ENCODE measurements around the gene ADAM17. TPM values are rescaled to one million over a fixed set of nuclear protein-coding genes. Genes with fewer than 3 reads are reported as not detected.
"Not testable (repeated sequence)": the region's sequence is repeated elsewhere in the genome, so short reads cannot be mapped to it uniquely, and the experiment has no call there.

Gene ADAM17
- polyA plus RNA-seq, 1 donor = 21.1 TPM

- WGBS (ENCODE audit: insufficient coverage, low lambda C conversion rate) = no CpG with 5 or more reads among the region's 4 CpGs
- Histone ChIP-seq H3K27me3 (ENCODE audit: control insufficient read depth, insufficient read depth, low read length) (no peaks in the 10 kb centered on the region), H3K4me3 (ENCODE audit: low read length) (no peak overlapping the region), H3K4me1 (ENCODE audit: control insufficient read depth, insufficient read depth, low read length) (no peaks in the 10 kb centered on the region), H3K9me3 (ENCODE audit: control insufficient read depth, low read depth, low read length) (no peaks in the 10 kb centered on the region), H3K36me3 (ENCODE audit: control insufficient read depth, insufficient read depth, low read length) (no peaks in the 10 kb centered on the region), H3K27ac (ENCODE audit: low read length) (no peak overlapping the region)
- DNase-seq = no peak
These were observed 14.8 kb upstream of the ADAM17 start for GRCh38 chr2:9570182-9571060.

- Histone ChIP-seq H3K9me3 (ENCODE audit: control insufficient read depth, low read depth, low read length) (no peaks in the 10 kb centered on the region), H3K36me3 (ENCODE audit: control insufficient read depth, insufficient read depth, low read length) (no peaks in the 10 kb centered on the region), H3K4me1 (ENCODE audit: control insufficient read depth, insufficient read depth, low read length) (no peaks in the 10 kb centered on the region), H3K27ac (ENCODE audit: low read length) (peak overlapping the region; percentile 20), H3K4me3 (ENCODE audit: low read length) (no peak overlapping the region), H3K27me3 (ENCODE audit: control insufficient read depth, insufficient read depth, low read length) (no peaks in the 10 kb centered on the region)
- no CpG with 5 or more reads among the region's 11 CpGs for WGBS (ENCODE audit: insufficient coverage, low lambda C conversion rate)
- peak; percentile 23 to 26 for DNase-seq
These were observed 10.0 kb upstream of the ADAM17 start for GRCh38 chr2:9565436-9566153.

DNA sequence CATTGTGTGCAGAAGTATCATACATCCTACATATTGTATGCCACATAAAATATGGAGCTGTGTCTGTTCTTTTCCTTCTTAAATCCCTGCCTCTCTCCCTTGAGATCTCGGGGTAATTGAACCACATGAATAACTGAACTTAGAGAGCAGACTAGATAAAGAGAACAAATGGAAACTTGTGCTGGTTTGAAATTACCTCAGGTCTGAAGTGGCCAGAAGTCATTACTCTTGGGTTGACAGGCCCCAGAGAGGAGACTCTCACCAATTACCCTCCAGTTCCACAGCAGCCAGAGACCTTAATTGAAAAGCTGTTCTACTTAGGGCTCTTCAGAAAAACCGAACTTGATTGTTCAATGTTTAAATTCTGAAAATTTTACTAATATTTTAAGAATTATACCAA is 5.0 kb upstream of the ADAM17 start:
- no peaks in the 10 kb centered on the region for H3K9me3 ChIP-seq (ENCODE audit: control insufficient read depth, low read depth, low read length)
- no CpG with 5 or more reads among the region's 2 CpGs for WGBS (ENCODE audit: insufficient coverage, low lambda C conversion rate)
- H3K4me3 ChIP-seq (ENCODE audit: low read length) = no peak overlapping the region
- no peak for DNase-seq
- H3K27ac ChIP-seq (ENCODE audit: low read length) = no peak overlapping the region
- H3K4me1 ChIP-seq (ENCODE audit: control insufficient read depth, insufficient read depth, low read length) = no peaks in the 10 kb centered on the region
- no peaks in the 10 kb centered on the region for H3K27me3 ChIP-seq (ENCODE audit: control insufficient read depth, insufficient read depth, low read length)
- no peaks in the 10 kb centered on the region for H3K36me3 ChIP-seq (ENCODE audit: control insufficient read depth, insufficient read depth, low read length)

GRCh38 chr2:9558948-9559381 is 3.3 kb upstream of the ADAM17 start:
- no peak for DNase-seq
- Histone ChIP-seq H3K27me3 (ENCODE audit: control insufficient read depth, insufficient read depth, low read length) (no peaks in the 10 kb centered on the region), H3K36me3 (ENCODE audit: control insufficient read depth, insufficient read depth, low read length) (no peaks in the 10 kb centered on the region), H3K9me3 (ENCODE audit: control insufficient read depth, low read depth, low read length) (no peaks in the 10 kb centered on the region), H3K4me3 (ENCODE audit: low read length) (no peak overlapping the region), H3K4me1 (ENCODE audit: control insufficient read depth, insufficient read depth, low read length) (peaks cover 8% of the 10 kb centered on the region), H3K27ac (ENCODE audit: low read length) (no peak overlapping the region)
- WGBS (ENCODE audit: insufficient coverage, low lambda C conversion rate) = no CpG with 5 or more reads among the region's 1 CpG

- H3K9me3 ChIP-seq (ENCODE audit: control insufficient read depth, low read depth, low read length) = no peaks in the 10 kb centered on the region
- peaks cover 8% of the 10 kb centered on the region for H3K4me1 ChIP-seq (ENCODE audit: control insufficient read depth, insufficient read depth, low read length)
- H3K36me3 ChIP-seq (ENCODE audit: control insufficient read depth, insufficient read depth, low read length) = no peaks in the 10 kb centered on the region
- H3K4me3 ChIP-seq (ENCODE audit: low read length) = peak overlapping the region; percentile 84
- H3K27ac ChIP-seq (ENCODE audit: low read length) = peak overlapping the region; percentile 98
- H3K27me3 ChIP-seq (ENCODE audit: control insufficient read depth, insufficient read depth, low read length) = no peaks in the 10 kb centered on the region
- DNase-seq = peak; percentile 16 to 61
- WGBS (ENCODE audit: insufficient coverage, low lambda C conversion rate) = no CpG with 5 or more reads among the region's 32 CpGs
These were observed 602 bp upstream of the ADAM17 start for GRCh38 chr2:9556121-9556743.

GRCh38 chr2:9554921-9555296 is 721 bp downstream of the ADAM17 start:
- Histone ChIP-seq H3K36me3 (ENCODE audit: control insufficient read depth, insufficient read depth, low read length) (peaks cover 3% of the 10 kb centered on the region), H3K27me3 (ENCODE audit: control insufficient read depth, insufficient read depth, low read length) (no peaks in the 10 kb centered on the region), H3K27ac (ENCODE audit: low read length) (peak overlapping the region; percentile 98), H3K9me3 (ENCODE audit: control insufficient read depth, low read depth, low read length) (no peaks in the 10 kb centered on the region), H3K4me3 (ENCODE audit: low read length) (peak overlapping the region; percentile 84), H3K4me1 (ENCODE audit: control insufficient read depth, insufficient read depth, low read length) (peaks cover 8% of the 10 kb centered on the region)
- DNase-seq = peak; percentile 56 to 78
- no CpG with 5 or more reads among the region's 9 CpGs for WGBS (ENCODE audit: insufficient coverage, low lambda C conversion rate)

GRCh38 chr2:9552219-9553178 is 3.1 kb downstream of the ADAM17 start:
- no peak overlapping the region for H3K4me3 ChIP-seq (ENCODE audit: low read length)
- 82% methylated on average over 2 of the region's 2 CpGs for WGBS (ENCODE audit: insufficient coverage, low lambda C conversion rate)
- no peaks in the 10 kb centered on the region for H3K9me3 ChIP-seq (ENCODE audit: control insufficient read depth, low read depth, low read length)
- H3K4me1 ChIP-seq (ENCODE audit: control insufficient read depth, insufficient read depth, low read length) = peaks cover 8% of the 10 kb centered on the region
- H3K36me3 ChIP-seq (ENCODE audit: control insufficient read depth, insufficient read depth, low read length) = peaks cover 3% of the 10 kb centered on the region
- H3K27ac ChIP-seq (ENCODE audit: low read length) = no peak overlapping the region
- H3K27me3 ChIP-seq (ENCODE audit: control insufficient read depth, insufficient read depth, low read length) = no peaks in the 10 kb centered on the region
- DNase-seq = no peak

GRCh38 chr2:9550859-9551391 is 4.7 kb downstream of the ADAM17 start:
- WGBS (ENCODE audit: insufficient coverage, low lambda C conversion rate) = 86% methylated on average over 1 of the region's 7 CpGs
- not testable (repeated sequence) for H3K9me3 ChIP-seq (ENCODE audit: control insufficient read depth, low read depth, low read length); H3K27me3 ChIP-seq (ENCODE audit: control insufficient read depth, insufficient read depth, low read length); H3K27ac ChIP-seq (ENCODE audit: low read length); H3K4me3 ChIP-seq (ENCODE audit: low read length); DNase-seq; H3K4me1 ChIP-seq (ENCODE audit: control insufficient read depth, insufficient read depth, low read length); H3K36me3 ChIP-seq (ENCODE audit: control insufficient read depth, insufficient read depth, low read length)

GRCh38 chr2:9549420-9549819 is 6.2 kb downstream of the ADAM17 start:
- Histone ChIP-seq H3K4me1 (ENCODE audit: control insufficient read depth, insufficient read depth, low read length) (peaks cover 5% of the 10 kb centered on the region), H3K4me3 (ENCODE audit: low read length) (no peak overlapping the region)

More at GRCh38 chr2:9549420-9549819, 6.2 kb downstream of the ADAM17 start:
- no peak overlapping the region for H3K27ac ChIP-seq (ENCODE audit: low read length)
- no peaks in the 10 kb centered on the region for H3K27me3 ChIP-seq (ENCODE audit: control insufficient read depth, insufficient read depth, low read length)
- peaks cover 3% of the 10 kb centered on the region for H3K36me3 ChIP-seq (ENCODE audit: control insufficient read depth, insufficient read depth, low read length)
- WGBS (ENCODE audit: insufficient coverage, low lambda C conversion rate) = 100% methylated on average over 1 of the region's 9 CpGs
- no peaks in the 10 kb centered on the region for H3K9me3 ChIP-seq (ENCODE audit: control insufficient read depth, low read depth, low read length)
- DNase-seq = no peak
